GM19025 (cell line): ENCODE results near the gene CARHSP1.
"Not testable (repeated sequence)": the region's sequence is repeated elsewhere in the genome, so short reads cannot be mapped to it uniquely, and the experiment has no call there.

ENCODE experiments used
- ATAC-seq: cut with Tn5 transposase; IDR thresholded peaks from one replicate; pipeline ENCODE4 v1.9.1; 2021; ENCODE audit warnings: mild to moderate bottlenecking, low read depth, moderate library complexity; ENCODE audit not compliant: unreplicated experiment

Gene CARHSP1

DNA sequence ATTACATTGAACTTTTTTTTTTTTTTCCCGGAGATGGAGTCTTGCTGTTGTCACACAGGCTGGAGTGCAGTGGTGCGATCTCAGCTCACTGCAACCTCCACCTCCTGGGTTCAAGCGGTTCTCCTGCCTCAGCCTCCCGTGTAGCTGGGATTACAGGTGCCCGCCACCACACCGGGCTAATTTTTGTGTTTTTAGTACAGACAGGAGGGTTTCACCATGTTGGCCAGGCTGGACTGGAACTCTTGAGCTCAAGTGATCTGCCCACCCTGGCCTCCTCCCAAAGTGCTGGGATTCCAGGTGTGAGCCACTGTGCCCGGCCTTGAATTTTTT lies 5.0 kb upstream of the CARHSP1 start:
- not testable (repeated sequence) for ATAC-seq

DNA sequence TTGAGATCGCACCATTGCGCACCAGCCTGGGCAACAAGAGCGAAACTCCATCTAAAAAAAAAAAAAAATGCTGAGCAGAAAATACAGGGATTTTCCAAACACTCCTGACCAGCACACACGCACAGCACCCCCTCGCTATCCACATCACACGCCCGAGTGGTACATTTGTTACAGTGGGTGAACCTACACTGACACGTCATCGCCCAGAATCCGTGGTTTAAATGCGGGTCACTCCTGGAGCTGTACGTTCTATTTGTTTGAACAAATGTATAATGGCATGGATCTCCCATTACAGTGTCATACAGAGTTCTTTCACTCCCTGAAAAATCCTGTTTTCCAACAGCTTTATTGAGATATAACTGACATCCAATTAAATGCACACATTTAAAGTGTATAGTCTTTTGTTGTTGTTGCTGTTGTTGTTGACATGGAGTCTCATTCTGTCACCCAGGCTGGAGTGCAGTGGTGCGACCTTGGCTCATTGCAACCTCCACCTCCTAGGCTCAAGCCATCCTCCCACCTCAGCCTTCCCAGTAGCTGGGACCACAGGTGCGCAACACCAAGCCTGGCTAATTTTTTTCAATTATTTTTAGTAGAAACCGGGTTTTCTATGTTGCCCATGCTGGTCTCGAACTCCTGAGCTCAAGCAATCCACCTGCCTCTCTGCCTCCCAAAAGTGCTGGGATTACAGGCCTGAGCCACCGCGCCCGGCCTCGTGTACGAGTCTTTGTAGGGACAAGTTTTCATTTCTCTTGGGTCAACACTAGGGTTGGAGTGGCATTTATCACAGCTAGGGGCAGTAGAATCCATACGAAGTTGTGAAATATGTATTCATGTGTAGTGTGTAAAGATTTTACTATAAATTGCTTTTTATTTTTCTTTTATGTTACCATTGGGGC lies 4.4 kb upstream of the CARHSP1 start:
- ATAC-seq, result no peak

DNA sequence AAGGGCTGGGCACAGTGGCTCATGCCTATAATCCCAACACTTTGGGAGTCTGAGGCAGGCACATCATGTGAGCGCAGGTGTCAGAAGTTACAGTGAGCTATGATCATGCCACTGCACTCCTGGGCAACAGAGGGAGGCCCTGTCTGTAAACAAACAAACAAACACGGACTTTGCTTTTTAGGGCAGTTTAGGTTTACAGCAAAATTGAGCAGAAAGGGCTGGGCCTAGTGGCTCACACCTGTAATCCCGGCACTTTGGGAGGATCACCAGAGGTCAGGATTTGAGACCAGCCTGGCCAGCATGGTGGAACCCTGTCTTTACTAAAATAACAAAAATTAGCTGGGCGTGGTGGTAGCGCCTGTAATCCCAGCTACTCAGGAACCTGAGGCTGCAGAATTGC lies 3.3 kb upstream of the CARHSP1 start:
- no peak for ATAC-seq

DNA sequence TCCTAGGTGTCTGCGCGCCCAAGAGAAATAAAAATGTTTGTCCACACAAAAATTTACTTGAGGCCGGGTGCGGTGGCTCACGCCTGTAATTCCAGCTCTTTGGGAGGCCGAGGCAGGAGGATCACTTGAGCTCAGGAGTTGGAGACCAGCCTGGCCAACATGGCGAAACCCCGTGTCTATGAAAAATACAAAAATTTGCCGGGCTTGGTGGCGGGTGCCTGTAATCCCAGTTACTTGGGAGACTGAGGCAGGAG lies 1.1 kb upstream of the CARHSP1 start:
- ATAC-seq, result not testable (repeated sequence)

DNA sequence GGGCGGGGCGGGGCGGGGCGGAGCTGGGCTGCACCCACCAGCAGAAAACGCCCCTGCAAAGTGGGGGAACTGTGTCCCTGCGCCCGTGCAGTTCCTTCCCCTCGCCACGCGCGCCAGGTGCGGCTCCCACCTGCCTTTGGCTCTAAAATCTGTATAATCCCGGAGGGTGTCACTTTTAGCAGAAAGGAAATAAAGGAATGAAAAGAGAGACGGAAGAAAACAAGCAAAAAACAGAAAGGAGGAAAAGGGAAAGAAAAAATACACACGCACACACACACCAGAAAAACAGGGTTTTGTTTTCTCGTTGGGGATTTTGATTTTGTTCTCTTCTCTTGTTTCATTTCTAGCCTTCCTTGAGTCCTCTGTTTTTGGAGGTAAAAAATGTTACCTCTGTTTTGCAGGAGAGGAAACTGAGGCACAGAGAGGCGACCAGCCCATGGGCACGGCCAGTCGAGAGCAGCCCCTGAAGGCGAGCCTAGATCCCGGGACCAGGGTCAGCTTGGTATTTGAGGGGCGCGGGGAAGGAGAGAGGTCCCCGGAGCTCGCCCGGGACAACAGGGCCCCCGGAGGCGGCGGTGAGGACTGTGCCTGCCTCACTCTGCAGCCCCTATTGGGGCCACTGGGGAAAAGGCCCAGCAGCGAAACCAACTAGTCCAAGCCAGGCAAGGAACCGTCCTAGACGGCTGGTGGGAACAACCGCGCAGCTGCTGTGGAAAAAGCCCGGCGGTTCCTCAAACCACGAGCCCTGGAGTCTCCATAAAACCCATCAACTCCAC lies 594 bp upstream of the CARHSP1 start:
- no peak for ATAC-seq

GRCh38 chr16:8867932-8868415 lies 832 bp downstream of the CARHSP1 start:
- no peak for ATAC-seq

DNA sequence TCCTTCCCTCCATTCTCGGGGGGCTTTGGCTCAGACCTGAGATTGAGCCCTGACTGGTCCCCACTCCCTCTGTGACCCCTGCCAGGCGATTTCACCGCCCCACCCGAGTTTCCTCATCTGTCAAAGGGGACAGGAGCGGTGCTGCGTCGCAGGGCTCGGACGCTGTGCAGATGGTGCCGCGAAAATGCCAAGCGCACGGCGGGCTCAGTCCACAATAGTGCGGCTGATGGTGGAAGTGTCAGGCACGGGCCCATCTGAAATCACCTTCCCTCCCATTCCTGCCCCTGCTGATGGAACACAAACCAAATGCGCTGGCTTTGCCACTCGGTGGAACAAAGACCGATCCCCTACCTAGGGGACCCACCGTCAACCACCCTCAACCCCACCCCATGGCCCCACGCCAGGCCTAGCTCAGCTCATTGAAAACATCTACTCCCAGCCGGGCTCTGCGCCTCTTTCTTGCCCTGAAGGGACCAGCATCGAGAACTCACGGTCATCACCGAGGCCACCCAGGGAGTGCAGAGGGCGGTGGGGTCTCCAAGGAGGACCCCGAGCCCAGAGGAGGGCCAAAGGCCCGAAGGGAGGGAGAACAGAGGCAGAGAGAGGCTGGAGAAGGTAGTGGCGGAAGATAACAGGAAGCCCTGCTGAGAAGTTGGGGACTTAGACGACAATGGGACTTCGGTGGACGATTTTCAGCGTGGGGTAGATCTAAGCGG lies 1.4 kb downstream of the CARHSP1 start:
- ATAC-seq, result no peak

GRCh38 chr16:8866884-8867215 lies 2.0 kb downstream of the CARHSP1 start:
- ATAC-seq, result no peak

DNA sequence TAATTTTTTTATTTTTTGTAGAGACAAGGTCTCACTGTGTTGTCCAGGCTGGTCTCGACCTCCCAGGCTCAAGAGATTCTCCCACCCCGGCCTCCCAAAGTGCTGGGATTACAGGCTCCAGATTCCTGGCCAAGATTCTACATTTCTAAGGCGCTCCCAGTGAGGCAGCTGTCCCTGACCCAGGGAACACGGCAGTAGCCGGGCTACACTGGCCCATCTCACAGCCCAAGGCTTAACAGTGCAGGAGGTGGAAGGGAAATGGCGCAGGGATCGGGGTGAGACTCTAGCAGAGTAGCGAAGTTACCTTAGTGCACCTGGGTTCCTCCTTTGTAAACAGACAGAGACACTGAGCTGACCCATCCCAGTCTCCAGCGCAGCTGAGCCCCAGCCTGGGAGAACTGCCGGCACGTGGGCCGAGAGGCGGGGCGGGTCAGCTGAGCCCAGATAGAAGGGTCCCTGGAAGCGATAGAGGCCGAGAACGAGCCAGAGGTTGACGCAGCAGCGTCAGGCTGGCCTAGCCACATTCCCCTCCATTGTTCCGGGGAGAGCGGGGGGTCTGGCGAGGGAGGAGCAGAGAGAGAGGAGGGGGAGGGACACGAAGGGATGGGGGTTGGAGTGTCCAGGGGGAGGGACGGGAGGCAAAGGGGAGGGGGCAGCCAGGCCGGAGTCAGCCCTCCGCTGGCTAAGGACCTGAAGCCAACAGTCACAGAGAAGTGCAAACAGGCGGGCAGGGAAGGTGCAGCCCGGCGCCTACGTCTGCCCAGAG lies 2.5 kb downstream of the CARHSP1 start:
- no peak for ATAC-seq

GRCh38 chr16:8865145-8865882 lies 3.5 kb downstream of the CARHSP1 start:
- ATAC-seq, result no peak

- no peak for ATAC-seq
Observed at GRCh38 chr16:8864480-8865110, 4.2 kb downstream of the CARHSP1 start.

DNA sequence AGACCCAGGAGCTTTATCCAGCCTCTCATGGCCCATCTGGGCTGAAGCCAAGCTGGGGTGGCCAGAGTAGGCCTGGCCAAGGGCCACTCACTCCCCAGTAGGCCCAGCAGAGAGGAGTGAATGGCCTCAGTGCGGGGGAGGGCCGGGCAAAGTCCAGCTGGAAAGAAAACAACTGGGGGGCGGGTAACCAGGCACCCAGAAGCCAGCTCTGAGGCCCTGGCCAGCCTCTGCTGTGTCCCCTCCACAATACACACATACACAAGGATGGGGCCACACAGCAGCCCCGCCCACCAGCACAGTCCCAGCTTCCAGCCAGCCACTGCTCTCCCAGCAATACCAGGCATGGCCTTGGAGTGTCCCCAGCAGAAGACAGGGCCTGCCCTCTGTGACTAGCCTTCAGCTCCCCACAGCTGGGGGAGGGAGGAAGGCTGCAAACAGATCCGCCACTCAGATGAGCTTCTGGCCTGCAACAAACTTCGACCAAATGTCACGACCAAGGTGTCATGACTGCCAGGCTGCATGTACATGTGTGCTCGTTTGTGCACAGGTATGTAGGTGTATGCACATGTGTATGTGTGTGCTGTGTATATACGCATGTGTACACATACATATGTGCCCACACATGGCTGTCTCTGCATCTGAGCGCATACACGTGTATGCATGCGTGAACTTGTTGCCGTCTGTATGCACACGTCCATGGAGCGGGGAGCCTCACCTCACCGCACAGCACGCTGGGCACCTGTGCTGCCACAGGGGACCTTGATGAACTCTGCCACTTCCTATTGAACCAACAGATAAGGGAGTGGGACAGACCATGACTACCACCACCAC lies 5.0 kb downstream of the CARHSP1 start:
- ATAC-seq, result no peak

DNA sequence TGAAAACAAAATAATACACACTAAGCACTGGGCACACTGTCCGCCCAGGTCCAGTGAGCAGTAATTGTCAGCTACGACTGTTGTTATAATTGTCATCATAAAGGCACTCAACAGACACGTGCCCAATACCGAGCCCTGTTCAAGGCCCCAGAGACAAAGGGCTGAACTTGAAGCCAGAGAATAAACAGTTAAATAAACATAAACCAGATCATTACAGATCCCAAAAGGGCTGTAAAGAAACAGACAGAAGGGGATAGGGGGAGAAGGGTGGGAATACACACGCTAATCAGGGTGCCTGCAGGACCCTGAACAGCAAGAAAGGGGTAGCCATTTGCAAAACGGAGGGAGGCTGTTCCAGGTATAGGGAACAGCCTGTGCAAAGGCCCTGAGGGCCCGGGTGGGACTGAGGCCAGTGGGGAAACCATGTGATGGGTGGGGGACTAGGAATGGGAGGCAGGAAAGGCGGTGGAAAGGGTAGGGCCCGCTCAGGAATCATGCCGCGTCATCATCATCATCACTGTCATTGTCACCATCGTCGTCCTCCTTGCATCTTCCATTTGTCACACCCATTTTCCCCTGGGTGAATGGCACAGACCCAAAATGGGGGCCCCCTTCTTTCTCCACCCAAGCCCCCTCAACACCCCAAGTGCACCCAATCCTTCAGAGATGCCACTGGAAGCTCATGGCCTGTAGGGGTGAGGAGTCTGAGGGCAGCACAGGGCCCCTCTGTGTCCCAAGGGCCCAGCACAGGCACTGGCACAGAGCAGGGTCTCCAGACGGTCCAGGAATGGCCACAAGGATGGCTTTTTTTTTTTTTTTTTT lies 6.3 kb downstream of the CARHSP1 start:
- ATAC-seq, result no peak

- ATAC-seq, result no peak
Observed at GRCh38 chr16:8861563-8862308, 7.1 kb downstream of the CARHSP1 start.

- ATAC-seq, result no peak
Observed at GRCh38 chr16:8859913-8860881, 8.6 kb downstream of the CARHSP1 start.
